ENCODE results near the gene DOCK1.
A peak's percentile ranks its signal among the peaks of the same experiment; 100 is the strongest.

DOCK1 gene

DNA sequence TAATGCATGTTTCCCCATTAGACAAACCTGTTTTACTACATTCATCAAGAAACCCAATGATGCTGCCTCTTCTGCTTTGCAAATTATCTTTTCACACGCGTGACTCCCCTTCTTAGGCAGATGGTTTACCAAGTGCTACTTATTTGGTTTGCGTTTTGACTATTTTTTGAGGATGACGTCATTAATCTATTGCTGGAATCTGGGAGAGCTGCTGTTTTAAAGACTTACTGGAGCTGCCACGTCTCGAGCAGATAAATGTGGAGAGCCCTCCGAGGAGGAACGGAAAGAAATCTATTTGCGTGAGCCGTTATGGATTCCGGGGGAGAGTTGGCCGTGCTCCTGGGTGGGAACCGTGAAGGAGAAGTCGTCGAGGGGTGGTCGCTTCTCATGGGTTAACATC is 271.4 kb downstream of the DOCK1 start:
- no peaks in the 10 kb centered on the region for H3K36me3 ChIP-seq (ENCODE audit: control insufficient read depth, insufficient read depth, low read length)
- no peak overlapping the region for H3K9ac ChIP-seq (ENCODE audit: low read length)
- H3K4me1 ChIP-seq (ENCODE audit: control insufficient read depth, insufficient read depth, low read length) = no peaks in the 10 kb centered on the region

DNA sequence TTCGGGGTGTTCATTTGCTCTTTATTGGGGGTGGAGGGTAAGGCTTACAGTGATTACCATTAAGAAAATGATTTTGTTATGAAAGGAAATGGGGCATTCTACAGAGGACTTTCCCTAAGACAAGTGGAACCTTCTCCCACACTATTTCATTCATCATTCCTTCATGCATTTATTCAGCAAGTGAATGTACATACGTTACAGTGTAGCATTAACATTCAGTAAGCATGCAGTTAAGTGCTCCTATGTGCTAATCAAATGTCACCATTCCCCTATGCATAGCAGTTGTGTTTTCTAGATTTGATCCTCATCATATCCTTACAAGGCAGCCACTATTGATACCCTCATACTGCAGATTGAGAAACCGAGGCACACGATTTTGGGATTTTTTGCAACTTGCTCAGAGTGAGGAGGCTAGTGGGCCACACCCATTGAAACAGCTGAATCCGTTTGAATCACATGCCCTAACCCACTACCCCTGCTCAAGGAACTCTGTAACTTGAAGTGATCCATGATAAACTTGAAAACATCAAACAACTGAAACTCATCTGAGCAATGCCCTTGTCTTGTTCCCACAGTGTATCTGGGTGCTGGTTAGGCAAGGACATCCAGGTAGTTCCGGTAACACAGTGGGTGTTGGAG is 274.5 kb downstream of the DOCK1 start:
- H3K4me1 ChIP-seq (ENCODE audit: control insufficient read depth, insufficient read depth, low read length) = no peaks in the 10 kb centered on the region
- no peaks in the 10 kb centered on the region for H3K27me3 ChIP-seq (ENCODE audit: control insufficient read depth, insufficient read depth, low read length)
- no peak overlapping the region for H3K4me3 ChIP-seq (ENCODE audit: low read length)
- no peak overlapping the region for H3K27ac ChIP-seq (ENCODE audit: low read depth, low read length)
- H3K9ac ChIP-seq (ENCODE audit: low read length) = no peak overlapping the region
- H3K36me3 ChIP-seq (ENCODE audit: control insufficient read depth, insufficient read depth, low read length) = no peaks in the 10 kb centered on the region

More for the DNA sequence above, 271.4 kb downstream of the DOCK1 start:
- Histone ChIP-seq H3K4me3 (ENCODE audit: low read length) (no peak overlapping the region), H3K27me3 (ENCODE audit: control insufficient read depth, insufficient read depth, low read length) (no peaks in the 10 kb centered on the region), H3K27ac (ENCODE audit: low read depth, low read length) (no peak overlapping the region)

DNA sequence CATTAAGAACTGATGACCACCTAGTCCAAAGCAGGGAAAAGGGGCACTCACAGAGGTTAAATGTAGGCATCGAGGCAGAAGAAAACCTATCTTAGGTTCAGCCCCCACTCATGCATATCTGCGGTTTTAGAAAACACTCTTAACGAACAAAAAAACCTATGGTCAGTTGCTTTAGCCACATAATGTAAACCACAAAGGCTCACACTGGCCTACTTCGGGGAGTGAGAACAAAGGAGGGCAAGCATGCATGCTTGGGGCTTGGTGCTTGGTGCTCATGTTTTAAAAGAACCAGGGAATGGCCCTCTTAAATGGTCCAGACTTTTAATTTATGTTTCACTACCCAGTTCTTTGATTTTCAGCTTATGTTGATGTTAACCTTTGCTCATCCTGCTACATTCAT is 276.9 kb downstream of the DOCK1 start:
- Histone ChIP-seq H3K9ac (ENCODE audit: low read length) (no peak overlapping the region), H3K4me1 (ENCODE audit: control insufficient read depth, insufficient read depth, low read length) (no peaks in the 10 kb centered on the region)

DNA sequence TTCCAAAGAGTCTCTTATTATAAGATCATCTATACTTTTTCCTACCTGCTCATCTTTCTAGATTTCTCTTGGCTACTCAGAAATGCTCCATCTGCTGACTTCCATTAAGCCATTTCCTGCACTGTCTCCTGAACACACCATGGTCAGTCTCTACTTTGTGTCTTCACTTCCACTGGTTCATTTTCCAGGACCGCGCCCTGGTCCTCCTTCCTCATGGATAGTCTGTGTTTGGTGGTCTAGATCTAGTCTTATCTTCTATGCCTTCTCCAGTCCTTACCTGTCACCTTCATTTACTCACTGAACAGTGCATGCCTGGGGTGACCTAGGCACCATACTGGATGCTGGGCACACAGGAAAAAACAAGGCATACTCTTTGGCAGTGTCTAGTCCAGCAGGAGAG is 279.4 kb downstream of the DOCK1 start:
- Histone ChIP-seq H3K9ac (ENCODE audit: low read length) (no peak overlapping the region), H3K36me3 (ENCODE audit: control insufficient read depth, insufficient read depth, low read length) (no peaks in the 10 kb centered on the region), H3K4me1 (ENCODE audit: control insufficient read depth, insufficient read depth, low read length) (no peaks in the 10 kb centered on the region), H3K27me3 (ENCODE audit: control insufficient read depth, insufficient read depth, low read length) (no peaks in the 10 kb centered on the region), H3K4me3 (ENCODE audit: low read length) (no peak overlapping the region), H3K27ac (ENCODE audit: low read depth, low read length) (no peak overlapping the region)

More for the DNA sequence above, 276.9 kb downstream of the DOCK1 start:
- Histone ChIP-seq H3K36me3 (ENCODE audit: control insufficient read depth, insufficient read depth, low read length) (no peaks in the 10 kb centered on the region), H3K27me3 (ENCODE audit: control insufficient read depth, insufficient read depth, low read length) (no peaks in the 10 kb centered on the region), H3K4me3 (ENCODE audit: low read length) (no peak overlapping the region), H3K27ac (ENCODE audit: low read depth, low read length) (no peak overlapping the region)

DNA sequence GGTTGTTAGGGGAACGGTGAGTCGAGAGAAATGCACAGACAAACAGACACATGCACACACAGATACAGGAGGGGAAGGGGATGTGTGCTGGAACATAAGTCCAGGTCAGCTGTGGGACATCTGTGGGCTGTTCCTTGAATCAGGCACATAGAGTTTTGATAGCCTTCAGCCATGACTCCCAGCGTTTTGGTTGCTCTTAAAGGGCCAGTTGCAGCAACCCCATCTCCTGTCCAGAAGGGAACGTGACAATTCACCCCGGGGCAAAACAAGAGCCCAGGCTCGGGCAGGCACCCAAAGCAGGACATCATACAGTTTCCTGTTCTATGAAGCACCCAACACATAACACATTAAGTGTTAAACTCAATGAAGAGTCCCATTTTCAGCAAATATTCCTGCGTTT is 281.6 kb downstream of the DOCK1 start:
- Histone ChIP-seq H3K4me1 (ENCODE audit: control insufficient read depth, insufficient read depth, low read length) (no peaks in the 10 kb centered on the region), H3K27me3 (ENCODE audit: control insufficient read depth, insufficient read depth, low read length) (no peaks in the 10 kb centered on the region), H3K27ac (ENCODE audit: low read depth, low read length) (no peak overlapping the region), H3K4me3 (ENCODE audit: low read length) (no peak overlapping the region), H3K9ac (ENCODE audit: low read length) (no peak overlapping the region), H3K36me3 (ENCODE audit: control insufficient read depth, insufficient read depth, low read length) (no peaks in the 10 kb centered on the region)

DNA sequence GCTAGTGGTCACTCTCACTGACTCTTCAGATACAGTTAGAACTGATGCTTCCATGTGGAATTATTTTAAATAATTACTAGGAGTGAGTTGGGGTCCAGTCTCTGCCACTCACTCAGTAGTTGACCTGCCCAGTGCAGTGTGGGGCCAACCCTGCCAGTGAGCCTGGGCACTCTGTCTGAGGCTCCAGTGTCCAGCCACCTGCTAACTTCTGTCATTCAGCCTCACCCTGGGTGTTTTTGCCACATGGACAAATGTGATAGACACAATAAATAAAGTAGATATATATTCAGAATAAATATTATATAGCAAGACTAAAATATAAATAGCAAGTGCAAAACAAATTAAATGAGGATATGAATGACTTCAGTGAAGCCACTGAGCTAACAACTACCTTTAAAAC is 284.0 kb downstream of the DOCK1 start:
- no peak overlapping the region for H3K27ac ChIP-seq (ENCODE audit: low read depth, low read length)
- no peak overlapping the region for H3K9ac ChIP-seq (ENCODE audit: low read length)
- no peak overlapping the region for H3K4me3 ChIP-seq (ENCODE audit: low read length)
- no peaks in the 10 kb centered on the region for H3K36me3 ChIP-seq (ENCODE audit: control insufficient read depth, insufficient read depth, low read length)
- H3K4me1 ChIP-seq (ENCODE audit: control insufficient read depth, insufficient read depth, low read length) = no peaks in the 10 kb centered on the region
- H3K27me3 ChIP-seq (ENCODE audit: control insufficient read depth, insufficient read depth, low read length) = no peaks in the 10 kb centered on the region

DNA sequence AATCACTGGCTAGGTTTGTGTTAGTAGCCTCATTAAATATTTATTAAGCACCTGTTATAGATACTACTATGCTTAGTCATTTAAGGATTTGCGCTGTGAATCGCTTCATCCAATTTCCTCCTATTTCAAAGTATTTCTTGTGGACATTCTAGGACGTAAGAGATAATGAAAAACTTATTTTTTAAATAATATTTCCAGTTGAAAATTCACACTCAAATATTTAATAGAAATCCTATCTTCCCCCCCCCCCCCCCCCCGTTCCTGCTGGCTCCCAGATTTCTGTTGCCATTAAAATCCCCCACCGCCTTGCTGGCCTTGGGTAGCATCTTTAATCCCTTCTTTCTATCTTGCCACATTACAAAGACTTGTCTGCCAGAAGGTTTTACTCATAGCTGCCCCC is 285.2 kb downstream of the DOCK1 start:
- Histone ChIP-seq H3K27me3 (ENCODE audit: control insufficient read depth, insufficient read depth, low read length) (no peaks in the 10 kb centered on the region), H3K36me3 (ENCODE audit: control insufficient read depth, insufficient read depth, low read length) (no peaks in the 10 kb centered on the region), H3K9ac (ENCODE audit: low read length) (no peak overlapping the region), H3K4me3 (ENCODE audit: low read length) (no peak overlapping the region), H3K27ac (ENCODE audit: low read depth, low read length) (no peak overlapping the region), H3K4me1 (ENCODE audit: control insufficient read depth, insufficient read depth, low read length) (no peaks in the 10 kb centered on the region)

DNA sequence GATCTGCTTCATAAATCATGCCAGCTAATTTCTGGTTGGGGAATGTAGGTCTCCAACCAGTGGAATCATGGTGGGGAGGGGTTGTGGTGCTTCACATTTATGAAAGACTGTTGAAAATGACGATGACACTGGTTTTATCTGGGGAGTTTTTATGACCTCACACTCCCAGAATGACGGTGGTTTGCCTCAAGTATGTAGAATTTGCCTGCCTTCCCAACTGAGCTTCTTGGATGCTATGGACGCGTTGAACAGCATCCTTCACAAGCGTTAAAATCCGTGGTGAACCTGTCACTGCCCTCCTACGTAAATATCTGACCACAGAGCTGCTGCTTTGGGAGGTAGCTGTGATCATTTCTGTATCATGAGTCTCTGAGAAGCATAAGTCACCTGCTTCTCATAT is 287.9 kb downstream of the DOCK1 start:
- Histone ChIP-seq H3K4me1 (ENCODE audit: control insufficient read depth, insufficient read depth, low read length) (no peaks in the 10 kb centered on the region), H3K27ac (ENCODE audit: low read depth, low read length) (no peak overlapping the region), H3K36me3 (ENCODE audit: control insufficient read depth, insufficient read depth, low read length) (no peaks in the 10 kb centered on the region), H3K9ac (ENCODE audit: low read length) (no peak overlapping the region), H3K27me3 (ENCODE audit: control insufficient read depth, insufficient read depth, low read length) (no peaks in the 10 kb centered on the region), H3K4me3 (ENCODE audit: low read length) (no peak overlapping the region)

DNA sequence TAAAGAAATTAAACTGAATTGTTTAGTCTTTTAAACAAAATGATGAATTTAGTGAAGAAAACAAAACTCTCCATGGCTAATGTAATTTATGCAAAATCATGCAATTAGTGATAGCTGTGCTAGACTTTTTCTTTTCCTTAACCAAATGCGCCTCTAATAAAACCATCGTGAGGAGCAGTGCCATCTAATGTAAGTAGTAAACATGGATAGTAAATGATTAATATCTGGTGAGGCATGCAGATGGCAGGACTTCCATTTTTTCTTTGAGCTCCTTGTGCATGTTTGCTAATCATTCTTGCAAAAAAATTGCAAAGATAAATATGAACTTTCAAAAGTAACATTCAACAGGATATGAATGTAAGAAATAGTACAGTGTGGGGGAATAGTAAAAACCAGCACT is 288.9 kb downstream of the DOCK1 start:
- Histone ChIP-seq H3K9ac (ENCODE audit: low read length) (no peak overlapping the region), H3K27ac (ENCODE audit: low read depth, low read length) (no peak overlapping the region), H3K4me3 (ENCODE audit: low read length) (no peak overlapping the region), H3K36me3 (ENCODE audit: control insufficient read depth, insufficient read depth, low read length) (no peaks in the 10 kb centered on the region), H3K27me3 (ENCODE audit: control insufficient read depth, insufficient read depth, low read length) (no peaks in the 10 kb centered on the region), H3K4me1 (ENCODE audit: control insufficient read depth, insufficient read depth, low read length) (no peaks in the 10 kb centered on the region)

DNA sequence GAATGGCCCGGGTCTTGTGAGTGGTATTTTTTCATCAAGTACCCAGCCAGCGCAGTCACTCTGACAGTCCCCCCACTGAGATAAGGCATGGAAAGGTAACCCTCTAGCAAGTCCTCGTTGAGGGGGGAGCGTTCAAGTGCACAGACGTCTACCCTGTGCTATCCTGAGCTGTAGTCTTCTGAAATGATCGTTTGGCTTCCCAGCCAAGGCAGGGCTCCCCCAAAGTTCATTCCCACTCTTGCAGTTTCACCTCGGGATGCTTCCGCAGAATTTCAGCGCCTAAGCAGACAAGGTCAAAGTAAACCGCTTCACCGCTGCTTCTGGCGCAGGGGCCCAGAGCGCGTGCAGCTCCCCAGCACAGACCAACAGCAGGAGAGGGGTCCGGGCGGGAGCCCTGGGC is 289.4 kb downstream of the DOCK1 start:
- Histone ChIP-seq H3K27me3 (ENCODE audit: control insufficient read depth, insufficient read depth, low read length) (no peaks in the 10 kb centered on the region), H3K4me1 (ENCODE audit: control insufficient read depth, insufficient read depth, low read length) (no peaks in the 10 kb centered on the region), H3K36me3 (ENCODE audit: control insufficient read depth, insufficient read depth, low read length) (no peaks in the 10 kb centered on the region), H3K9ac (ENCODE audit: low read length) (no peak overlapping the region), H3K4me3 (ENCODE audit: low read length) (peak overlapping the region; percentile 38), H3K27ac (ENCODE audit: low read depth, low read length) (no peak overlapping the region)

DNA sequence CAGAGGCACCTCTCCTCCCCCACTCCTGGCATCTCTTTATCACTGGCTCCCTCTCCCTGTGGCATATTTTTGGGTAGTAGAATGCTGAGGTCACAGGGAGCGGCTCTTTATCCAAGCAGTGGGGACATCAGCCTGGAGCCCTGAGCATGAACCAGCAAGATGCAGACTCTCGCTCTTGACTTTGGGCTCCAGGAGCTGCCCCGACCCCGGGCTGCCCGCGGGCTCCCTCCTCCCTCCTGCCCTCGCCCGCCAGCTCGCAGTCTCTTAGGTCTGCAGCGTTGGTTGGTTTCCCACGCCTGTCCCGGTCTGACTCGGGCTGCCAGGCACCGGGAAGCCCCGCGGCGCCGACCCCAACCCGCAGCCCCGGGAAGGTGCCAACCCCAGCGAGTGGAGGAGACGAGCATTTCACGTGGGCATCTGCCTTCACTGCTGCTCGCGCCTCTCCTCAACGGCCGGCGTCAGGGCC is 289.8 kb downstream of the DOCK1 start:
- Histone ChIP-seq H3K4me3 (ENCODE audit: low read length) (peak overlapping the region; percentile 38), H3K4me1 (ENCODE audit: control insufficient read depth, insufficient read depth, low read length) (no peaks in the 10 kb centered on the region), H3K9ac (ENCODE audit: low read length) (no peak overlapping the region), H3K27ac (ENCODE audit: low read depth, low read length) (no peak overlapping the region), H3K27me3 (ENCODE audit: control insufficient read depth, insufficient read depth, low read length) (no peaks in the 10 kb centered on the region), H3K36me3 (ENCODE audit: control insufficient read depth, insufficient read depth, low read length) (no peaks in the 10 kb centered on the region)

DNA sequence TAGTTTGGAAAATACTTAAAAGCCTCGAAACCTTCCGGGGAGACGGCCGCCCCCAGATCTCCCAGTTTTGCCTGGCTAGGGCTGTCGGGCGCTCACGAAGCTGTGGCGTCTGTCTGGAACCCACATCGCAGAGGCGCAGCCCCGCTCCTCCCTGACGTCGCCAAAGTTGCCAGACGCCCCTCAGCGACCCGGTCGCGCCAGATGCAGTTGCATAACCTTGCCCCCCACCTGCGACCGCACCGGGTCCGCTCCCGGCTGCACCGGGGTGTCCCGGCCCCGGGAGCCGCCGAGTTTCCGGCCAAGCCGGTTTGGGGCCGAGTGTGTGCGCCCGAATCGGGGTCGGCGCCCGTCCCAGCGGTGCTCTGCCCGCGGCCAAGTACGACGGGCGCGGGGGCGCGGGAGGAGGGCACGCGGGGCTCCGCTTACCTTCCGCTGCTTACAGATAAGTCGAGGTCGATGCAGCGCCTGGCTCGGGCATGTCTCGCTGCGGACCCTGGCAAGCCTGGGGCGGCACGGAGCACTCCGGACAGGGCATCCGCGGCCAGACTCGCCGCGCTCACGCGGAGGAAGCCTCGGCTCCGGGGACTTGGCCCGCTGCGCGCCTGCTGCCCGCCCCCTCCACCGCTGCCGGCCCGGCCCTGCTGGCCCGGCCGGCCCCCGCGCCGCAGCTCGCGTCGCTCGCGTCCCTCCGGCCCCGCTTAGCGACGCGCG is 290.5 kb downstream of the DOCK1 start:
- Histone ChIP-seq H3K27ac (ENCODE audit: low read depth, low read length) (no peak overlapping the region), H3K27me3 (ENCODE audit: control insufficient read depth, insufficient read depth, low read length) (no peaks in the 10 kb centered on the region), H3K9ac (ENCODE audit: low read length) (no peak overlapping the region), H3K36me3 (ENCODE audit: control insufficient read depth, insufficient read depth, low read length) (no peaks in the 10 kb centered on the region), H3K4me3 (ENCODE audit: low read length) (peak overlapping the region; percentile 45), H3K4me1 (ENCODE audit: control insufficient read depth, insufficient read depth, low read length) (no peaks in the 10 kb centered on the region)
